Ovary (tissue), 9 donors: ENCODE results near the gene FAM53A. TPM values are rescaled to one million over a fixed set of nuclear protein-coding genes. Genes with fewer than 3 reads are reported as not detected.

Experiments
- DNase-seq, 5 donors: peaks; one replicate each; pipeline ENCODE4 v3.0.0-alpha.2; 2019 to 2020
- H3K27ac ChIP-seq, 2 donors: fragments of 200-600 bp; one replicate each; pipeline versions ENCODE4 v1.5.1 to v1.8.0; 2019 to 2022
- H3K27me3 ChIP-seq: fragments of 200-600 bp; one replicate; pipeline ENCODE4 v1.8.0; 2022
- H3K36me3 ChIP-seq: fragments of 200-600 bp; sonication (generic); one replicate; pipeline ENCODE4 v1.5.1; 2019
- H3K4me1 ChIP-seq: one replicate; pipeline ENCODE4 v1.8.1; 2013; ENCODE audit warnings: mild to moderate bottlenecking, moderate library complexity; ENCODE audit not compliant: insufficient read depth
- H3K4me3 ChIP-seq: fragments of 200-600 bp; sonication (generic); one replicate; pipeline ENCODE4 v1.5.1; 2017
- H3K9me3 ChIP-seq, 2 donors: fragments of 200-600 bp in 1 of 2; sonication (generic) in 1 of 2; one replicate each; pipeline versions ENCODE4 v1.5.1 to v1.8.1; 2013 to 2019; ENCODE audit warnings: mild to moderate bottlenecking in 1 of 2, moderate library complexity in 1 of 2
- EP300 ChIP-seq: sonication (generic); formaldehyde crosslinking; IDR thresholded peaks from one replicate; pipeline ENCODE4 v1.6.1; 2017; ENCODE audit warnings: antibody characterized with exemption
- POLR2A ChIP-seq: fragments of 450-650 bp; IDR thresholded peaks from one replicate; pipeline ENCODE4 v1.6.1; 2017; ENCODE audit warnings: antibody characterized with exemption, mild to moderate bottlenecking, moderate library complexity
- WGBS, 3 donors: extraction: QIAGEN DNeasy Blood & Tissue Kit in 1 of 3; methylation state at CpG; one replicate each; pipeline versions ENCODE4 v1.1.5 to v1.1.7; 2013 to 2017; 5-methylcytosine and 5-hydroxymethylcytosine counted together
- intact Hi-C, 4 donors: fragments of 100-400 bp; cut with DNase I; formaldehyde crosslinking; loops; one replicate each; pipeline versions ENCODE4 v1.11.0 to v1.15.1; 2022 to 2023
- polyA plus RNA-seq, 2 donors: library from polyadenylated mRNA; stranded (reverse); fragments of 200-250 nt in 1 of 2; fragments of 350-450 nt in 1 of 2; fragmentation: Illumina TruSeq in 1 of 2; extraction: RNeasy Lipid Tissue Mini Kit (QIAGEN cat#74804) in 1 of 2; gene quantifications; one replicate each; pipeline ENCODE4 v1.2.3, GENCODE V29; 2013 to 2014
- total RNA-seq, 7 donors: library from RNA; depleted of rRNA in 2 of 7; stranded (reverse); fragments of >200 nt in 2 of 7; fragmentation: NEBNext Ultra II Directional in 3 of 7; extraction: Animal tissue kit (Norgen Biotek cat#: 25700) in 3 of 7; gene quantifications; one replicate each; pipeline versions ENCODE4 v1.1.0 to v1.2.4, GENCODE V29; 2016 to 2023
- TF ChIP-seq, protein P1 (sequence below), 3 donors: fragments of 450-650 bp in 2 of 3; fragments of 200-600 bp in 1 of 3; IDR thresholded peaks; one replicate each; pipeline versions ENCODE4 v1.5.1 to v1.8.0; 2016 to 2022; ENCODE audit warnings: antibody characterized with exemption in 3 of 3, mild to moderate bottlenecking in 1 of 3
- donor health status: DM: no; HTN: no; CAD: no; lungs with moderate emphysema.
- donor health status: DM: no; HTN: no; CAD: no.
- donor health status: Bipolar disorder and iron deficiency.
- donor health status: DM: yes; HTN: yes; CAD: no.
- donor health status: DM: no; HTN: no; CAD: no.
- donor health status: DM: yes; HTN: yes; CAD: no.

Gene FAM53A
- total and polyA plus RNA-seq, 9 donors, result 0.32 to 5.1 (median 2.4) TPM

GRCh38 chr4:1640190-1640589, 43.9 kb downstream of the FAM53A start:
- H3K27ac ChIP-seq, result no peak overlapping the region
- H3K4me3 ChIP-seq, result no peak overlapping the region
- WGBS, 3 donors, result 78 to 85% (median 79%) methylated on average over 15 to 16 of the region's 16 CpGs
- H3K9me3 ChIP-seq, result no peaks in the 10 kb centered on the region
- H3K27me3 ChIP-seq, result no peaks in the 10 kb centered on the region
- no peak for TF ChIP-seq EP300
- no peak for TF ChIP-seq POLR2A
- TF ChIP-seq, protein P1, sequence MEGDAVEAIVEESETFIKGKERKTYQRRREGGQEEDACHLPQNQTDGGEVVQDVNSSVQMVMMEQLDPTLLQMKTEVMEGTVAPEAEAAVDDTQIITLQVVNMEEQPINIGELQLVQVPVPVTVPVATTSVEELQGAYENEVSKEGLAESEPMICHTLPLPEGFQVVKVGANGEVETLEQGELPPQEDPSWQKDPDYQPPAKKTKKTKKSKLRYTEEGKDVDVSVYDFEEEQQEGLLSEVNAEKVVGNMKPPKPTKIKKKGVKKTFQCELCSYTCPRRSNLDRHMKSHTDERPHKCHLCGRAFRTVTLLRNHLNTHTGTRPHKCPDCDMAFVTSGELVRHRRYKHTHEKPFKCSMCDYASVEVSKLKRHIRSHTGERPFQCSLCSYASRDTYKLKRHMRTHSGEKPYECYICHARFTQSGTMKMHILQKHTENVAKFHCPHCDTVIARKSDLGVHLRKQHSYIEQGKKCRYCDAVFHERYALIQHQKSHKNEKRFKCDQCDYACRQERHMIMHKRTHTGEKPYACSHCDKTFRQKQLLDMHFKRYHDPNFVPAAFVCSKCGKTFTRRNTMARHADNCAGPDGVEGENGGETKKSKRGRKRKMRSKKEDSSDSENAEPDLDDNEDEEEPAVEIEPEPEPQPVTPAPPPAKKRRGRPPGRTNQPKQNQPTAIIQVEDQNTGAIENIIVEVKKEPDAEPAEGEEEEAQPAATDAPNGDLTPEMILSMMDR (IDR thresholded peaks at IDR 0.05), result no peak
- intact Hi-C loops, result no loop called here
- H3K4me1 ChIP-seq, result no peaks in the 10 kb centered on the region
- no peaks in the 10 kb centered on the region for H3K36me3 ChIP-seq
- no peak for DNase-seq

- TF ChIP-seq EP300 (no peak), POLR2A (no peak)
- TF ChIP-seq, protein P1 (IDR thresholded peaks at IDR 0.05), result no peak
- intact Hi-C loops, result no loop called here
- WGBS, 3 donors, result 76 to 85% (median 84%) methylated on average over 11 of the region's 11 CpGs
- no peaks in the 10 kb centered on the region for H3K27me3 ChIP-seq
- no peak overlapping the region for H3K27ac ChIP-seq
- no peaks in the 10 kb centered on the region for H3K36me3 ChIP-seq
- H3K4me3 ChIP-seq, result no peak overlapping the region
- no peak for DNase-seq
- no peaks in the 10 kb centered on the region for H3K4me1 ChIP-seq
- H3K9me3 ChIP-seq, result no peaks in the 10 kb centered on the region
Observed at GRCh38 chr4:1639299-1639868, 44.7 kb downstream of the FAM53A start.

DNA sequence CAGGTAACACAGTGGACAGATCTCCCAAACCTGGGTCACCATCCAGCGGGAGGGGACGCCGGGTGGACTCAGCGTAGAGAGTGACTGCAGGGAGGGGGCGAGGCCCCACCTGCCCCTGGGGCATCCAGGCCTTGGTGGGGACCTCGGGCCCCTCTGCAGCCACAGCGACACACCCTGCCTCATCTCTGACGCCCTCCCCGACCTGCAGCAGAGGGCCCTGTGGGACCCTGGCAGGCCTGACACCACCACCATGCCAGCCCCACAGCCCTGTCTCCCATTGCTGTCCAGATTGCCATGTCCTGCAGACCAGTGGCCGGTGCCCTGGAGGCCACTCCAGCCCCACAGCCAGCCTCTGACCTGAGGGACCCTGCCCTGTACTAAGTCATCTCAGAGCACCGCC, 45.2 kb downstream of the FAM53A start:
- Histone ChIP-seq H3K4me3 (no peak overlapping the region), H3K9me3 (no peaks in the 10 kb centered on the region), H3K36me3 (no peaks in the 10 kb centered on the region), H3K27me3 (no peaks in the 10 kb centered on the region), H3K27ac (no peak overlapping the region), H3K4me1 (no peaks in the 10 kb centered on the region)
- no peak for DNase-seq
- 82 to 96% (median 92%) methylated on average over 11 of the region's 11 CpGs for WGBS, 3 donors
- intact Hi-C loops, result no loop called here
- TF ChIP-seq EP300, result no peak
- no peak for TF ChIP-seq POLR2A
- TF ChIP-seq, protein P1 (IDR thresholded peaks at IDR 0.05), result no peak

DNA sequence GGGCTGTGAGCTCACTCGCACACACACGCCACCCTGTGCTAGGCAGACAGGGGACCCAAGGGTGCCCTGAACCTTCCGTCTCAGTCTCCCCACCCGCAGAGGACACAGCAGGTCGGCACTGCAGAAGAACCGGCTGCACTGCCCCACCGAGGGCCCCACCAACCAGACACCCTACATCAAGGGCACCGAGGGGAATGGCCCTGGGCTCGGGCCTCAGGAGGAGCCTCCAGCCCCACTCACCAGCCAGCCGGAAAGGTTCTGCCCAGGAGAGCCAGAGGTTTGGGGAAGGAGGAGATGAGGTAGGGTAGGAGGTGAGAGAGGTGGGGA, 45.9 kb downstream of the FAM53A start:
- DNase-seq, result no peak
- TF ChIP-seq POLR2A, result no peak
- no peak for TF ChIP-seq EP300
- TF ChIP-seq, protein P1 (IDR thresholded peaks at IDR 0.05), result no peak
- Histone ChIP-seq H3K9me3 (no peaks in the 10 kb centered on the region), H3K36me3 (no peaks in the 10 kb centered on the region), H3K27ac (no peak overlapping the region), H3K4me1 (no peaks in the 10 kb centered on the region), H3K27me3 (no peaks in the 10 kb centered on the region), H3K4me3 (no peak overlapping the region)
- WGBS, 3 donors, result 85 to 90% (median 88%) methylated on average over 10 of the region's 10 CpGs
- intact Hi-C loops, result no loop called here
